ENCODE measurements around the gene CYCS. TPM values are rescaled to one million over a fixed set of nuclear protein-coding genes. Genes with fewer than 3 reads are reported as not detected.

Gene CYCS
- 239 to 271 TPM (median 255 TPM) in 5 replicates for total RNA-seq (2022; extraction: Qiagen RNA extraction; ENCODE audit: low read depth)

GRCh38 chr7:25125137-25125946 is at the start of gene CYCS:
Gene CYCS (minus strand): TSS chr7:25125260. CDS start chr7:25124119, 1,141 bp downstream.

Other genes starting within 250 kb of the CYCS start
- 11.5 to 16.5 TPM (median 13.6 TPM) in 5 replicates for gene OSBPL3, start 145.1 kb downstream of the CYCS start, total RNA-seq (2022; extraction: Qiagen RNA extraction; ENCODE audit: low read depth)
- gene NPVF, start 103.2 kb upstream of the CYCS start, total RNA-seq (2022; extraction: Qiagen RNA extraction; ENCODE audit: low read depth) = not detected in 5 replicates